Suprapubic skin (tissue), 4 donors: ENCODE data around the gene CDK5RAP2.

Experiments used
- EP300 ChIP-seq: sonication (generic); formaldehyde crosslinking; IDR thresholded peaks from one replicate; pipeline ENCODE4 v1.6.1; 2017; ENCODE audit warnings: antibody characterized with exemption
- POLR2A ChIP-seq, 2 donors: fragments of 450-650 bp; IDR thresholded peaks; one replicate each; pipeline ENCODE4 v1.6.1; 2017; ENCODE audit warnings: antibody characterized with exemption in 2 of 2, mild to moderate bottlenecking in 2 of 2, moderate library complexity in 2 of 2
- POLR2AphosphoS5 ChIP-seq, 3 donors: sonication (generic); formaldehyde crosslinking; IDR thresholded peaks; one replicate each; pipeline ENCODE4 v1.6.1; 2017; ENCODE audit warnings: antibody characterized with exemption in 3 of 3
- TF ChIP-seq, protein P1 (sequence below), 2 donors: fragments of 200-600 bp in 1 of 2; fragments of 450-650 bp in 1 of 2; sonication (generic) in 1 of 2; IDR thresholded peaks; one replicate each; pipeline ENCODE4 v1.5.1; 2016 to 2019; ENCODE audit warnings: antibody characterized with exemption in 2 of 2, mild to moderate bottlenecking in 1 of 2, moderate library complexity in 1 of 2

- TF ChIP-seq, protein P1, sequence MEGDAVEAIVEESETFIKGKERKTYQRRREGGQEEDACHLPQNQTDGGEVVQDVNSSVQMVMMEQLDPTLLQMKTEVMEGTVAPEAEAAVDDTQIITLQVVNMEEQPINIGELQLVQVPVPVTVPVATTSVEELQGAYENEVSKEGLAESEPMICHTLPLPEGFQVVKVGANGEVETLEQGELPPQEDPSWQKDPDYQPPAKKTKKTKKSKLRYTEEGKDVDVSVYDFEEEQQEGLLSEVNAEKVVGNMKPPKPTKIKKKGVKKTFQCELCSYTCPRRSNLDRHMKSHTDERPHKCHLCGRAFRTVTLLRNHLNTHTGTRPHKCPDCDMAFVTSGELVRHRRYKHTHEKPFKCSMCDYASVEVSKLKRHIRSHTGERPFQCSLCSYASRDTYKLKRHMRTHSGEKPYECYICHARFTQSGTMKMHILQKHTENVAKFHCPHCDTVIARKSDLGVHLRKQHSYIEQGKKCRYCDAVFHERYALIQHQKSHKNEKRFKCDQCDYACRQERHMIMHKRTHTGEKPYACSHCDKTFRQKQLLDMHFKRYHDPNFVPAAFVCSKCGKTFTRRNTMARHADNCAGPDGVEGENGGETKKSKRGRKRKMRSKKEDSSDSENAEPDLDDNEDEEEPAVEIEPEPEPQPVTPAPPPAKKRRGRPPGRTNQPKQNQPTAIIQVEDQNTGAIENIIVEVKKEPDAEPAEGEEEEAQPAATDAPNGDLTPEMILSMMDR (IDR thresholded peaks at IDR 0.05): no peak
- TF ChIP-seq POLR2A (IDR thresholded peaks at IDR 0.05) (no peak), EP300 (no peak), POLR2AphosphoS5 (IDR thresholded peaks at IDR 0.05) (no peak)
These were observed 43.9 kb downstream of the CDK5RAP2 start for GRCh38 chr9:120536094-120536493.
